Naive thymus-derived CD8-positive, alpha-beta T cell (primary cell): ENCODE measurements around the gene LRRC45. TPM values are rescaled to one million over a fixed set of nuclear protein-coding genes. Genes with fewer than 3 reads are reported as not detected.
"Not testable (repeated sequence)": the region's sequence is repeated elsewhere in the genome, so short reads cannot be mapped to it uniquely, and the experiment has no call there.

ENCODE experiments used
- ATAC-seq, 2 donors: fragments of 150-1000 bp; cut with Tn5 transposase in 1 of 2; sonication (Bioruptor Pico), chemical (Tn5 transposase) in 1 of 2; 1 replicate in 1 of 2; 2 replicates in 1 of 2; pipeline ENCODE4 v1.10.0; 2021; ENCODE audit warnings: mild to moderate bottlenecking in 2 of 2, moderate library complexity in 2 of 2
- POLR2A ChIA-PET: fragments of 350-600 bp; sonication (Branson Sonifier 250); formaldehyde crosslinking; loops from one replicate; lab custom pipeline; 2021; ENCODE audit warnings: antibody characterized with exemption; lab: Charles Lee
- DNase-seq, 10 donors: peaks; one replicate each; pipeline versions ENCODE4 v3.0.0 to v3.0.0-alpha.2; 2020 to 2022
- H3K27ac Mint-ChIP-seq, 10 donors: one replicate each; pipeline ENCODE4 v1.8.0; 2020 to 2022; ENCODE audit warnings: mild to moderate bottlenecking in 10 of 10, mixed read lengths in 10 of 10, moderate library complexity in 4 of 10, inconsistent platforms in 1 of 10
- H3K27me3 Mint-ChIP-seq, 5 donors: one replicate each; pipeline ENCODE4 v1.8.0; 2021 to 2022; ENCODE audit warnings: mixed read lengths in 5 of 5
- H3K36me3 Mint-ChIP-seq, 3 donors: one replicate each; pipeline ENCODE4 v1.8.0; 2020 to 2022; ENCODE audit warnings: mixed read lengths in 3 of 3, mild to moderate bottlenecking in 2 of 3, inconsistent platforms in 1 of 3
- H3K4me1 Mint-ChIP-seq, 4 donors: one replicate each; pipeline ENCODE4 v1.8.0; 2021 to 2022; ENCODE audit warnings: mixed read lengths in 4 of 4
- H3K4me3 Mint-ChIP-seq, 10 donors: one replicate each; pipeline ENCODE4 v1.8.0; 2020 to 2022; ENCODE audit warnings: mild to moderate bottlenecking in 10 of 10, mixed read lengths in 10 of 10, moderate library complexity in 6 of 10, inconsistent platforms in 1 of 10
- H3K9me3 Mint-ChIP-seq, 9 donors: one replicate each; pipeline ENCODE4 v1.8.0; 2020 to 2022; ENCODE audit warnings: mixed read lengths in 9 of 9, mild to moderate bottlenecking in 3 of 9, inconsistent platforms in 1 of 9, moderate library complexity in 1 of 9
- polyA plus RNA-seq, 3 donors: library from polyadenylated mRNA; unstranded; fragments of 300-500 nt; fragmentation: Illumina TruSeq; gene quantifications; one replicate each; pipeline ENCODE4 v1.2.3, GENCODE V29; 2021
- total RNA-seq, 8 experiments: library from RNA in 2 of 8; stranded (reverse) in 2 of 8; gene quantifications; one replicate each; pipeline ENCODE4 v1.2.3 and lab custom pipeline; 2021 to 2026

Gene LRRC45
- total RNA-seq (10 to 100 TPM; 11.4 to 12.5 TPM), polyA plus RNA-seq (1 to 10 TPM; 2.7 to 6.0 (median 4.2) TPM), total RNA-seq (lab: John Stamatoyannopoulos, UW) (14.3 to 34.7 (median 18.9) reads per million in 6 experiments)

- Mint-ChIP-seq H3K4me3 (peak within 1 kb of the TSS; percentile 76 to 92 (median 84)), H3K9me3 (no peaks in the 10 kb centered on the region)
Measured at GRCh38 chr17:82022981-82023446, at the start of gene LRRC45. TSS of gene LRRC45 (plus strand) at chr17:82023305. CDS start at chr17:82023644, 339 bp downstream.

GRCh38 chr17:81973432-81973831, 49.7 kb upstream of the LRRC45 start:
- DNase-seq: no peak
- no peak overlapping the region for H3K4me3 Mint-ChIP-seq
- H3K27ac Mint-ChIP-seq: no peak overlapping the region
- POLR2A ChIA-PET: interaction anchor here (0.6 kb wide), 1 partner anchor 485 kb away, joined by 4 read pairs; no protein-coding TSS in a partner anchor
- H3K4me1 Mint-ChIP-seq: peaks cover 9 to 27% (median 23%) of the 10 kb centered on the region in 4 donors
- H3K36me3 Mint-ChIP-seq: no peaks in the 10 kb centered on the region
- peaks cover 0 to 2% (median 0%) of the 10 kb centered on the region in 5 donors for H3K27me3 Mint-ChIP-seq
- H3K9me3 Mint-ChIP-seq: peaks cover 0 to 4% (median 0%) of the 10 kb centered on the region in 9 donors
- no peak for ATAC-seq

More at GRCh38 chr17:82022981-82023446, at the start of gene LRRC45:
- POLR2A ChIA-PET: interaction anchor here (0.7 to 6.0 kb wide), 15 partner anchors 13 to 497 kb away, joined by 3 to 61 read pairs (median 4); partner anchors contain the start of genes ARHGDIA, ASPSCR1, DCXR and DUS1L
- Mint-ChIP-seq H3K4me1 (peaks cover 12 to 29% (median 24%) of the 10 kb centered on the region in 4 donors), H3K27ac (peak within 1 kb of the TSS in 8 of 10 donors; percentile 15 to 93 (median 66)), H3K27me3 (no peaks in the 10 kb centered on the region), H3K36me3 (peaks cover 0 to 4% (median 0%) of the 10 kb centered on the region in 3 donors)
- peak; percentile 93 to 96 for ATAC-seq
- DNase-seq: peak; percentile 94 to 100 (median 100)

GRCh38 chr17:81976332-81977210, 46.5 kb upstream of the LRRC45 start:
- Mint-ChIP-seq H3K27me3 (peaks cover 0 to 2% (median 0%) of the 10 kb centered on the region in 5 donors), H3K4me3 (peak overlapping the region; percentile 92 to 97 (median 96)), H3K27ac (peak overlapping the region; percentile 91 to 99 (median 97)), H3K36me3 (peaks cover 0 to 3% (median 2%) of the 10 kb centered on the region in 3 donors), H3K4me1 (peaks cover 14 to 43% (median 40%) of the 10 kb centered on the region in 4 donors), H3K9me3 (peaks cover 0 to 4% (median 0%) of the 10 kb centered on the region in 9 donors)
- DNase-seq (peak in 4 of 10 donors; percentile 20 to 28 (median 22)), ATAC-seq (peak; percentile 28 to 32)
- POLR2A ChIA-PET: interaction anchor here (0.6 to 5.4 kb wide), 14 partner anchors 9 to 738 kb away, joined by 3 to 54 read pairs (median 4); partner anchors contain the start of genes ARHGDIA, ARL16, CENPX and HGS

- Mint-ChIP-seq H3K27ac (peak within 1 kb of the TSS; percentile 91 to 99 (median 97)), H3K4me1 (peaks cover 14 to 48% (median 41%) of the 10 kb centered on the region in 4 donors), H3K9me3 (peaks cover 0 to 4% (median 0%) of the 10 kb centered on the region in 9 donors), H3K4me3 (peak within 1 kb of the TSS; percentile 92 to 97 (median 96)), H3K27me3 (peaks cover 0 to 2% (median 0%) of the 10 kb centered on the region in 5 donors), H3K36me3 (peaks cover 0 to 3% (median 3%) of the 10 kb centered on the region in 3 donors)
- peak; percentile 82 to 92 for ATAC-seq
- POLR2A ChIA-PET: interaction anchor here (0.7 to 5.4 kb wide), 11 partner anchors 10 to 739 kb away, joined by 3 to 54 read pairs (median 4); partner anchors contain the start of genes ARHGDIA, ARL16, CENPX and HGS
- DNase-seq: peak; percentile 80 to 97 (median 92)
Measured at GRCh38 chr17:81977211-81977808, 45.8 kb upstream of the LRRC45 start, which contains the start of gene ASPSCR1. TSS of gene ASPSCR1 (plus strand) at chr17:81977629. CDS start at chr17:81977647, 18 bp downstream.

GRCh38 chr17:81978524-81979298, 44.4 kb upstream of the LRRC45 start:
- Mint-ChIP-seq H3K4me1 (peaks cover 16 to 55% (median 44%) of the 10 kb centered on the region in 4 donors), H3K36me3 (peaks cover 0 to 7% (median 3%) of the 10 kb centered on the region in 3 donors), H3K27ac (peak overlapping the region in 6 of 10 donors; percentile 39 to 92 (median 80)), H3K9me3 (no peaks in the 10 kb centered on the region), H3K27me3 (peaks cover 0 to 2% (median 0%) of the 10 kb centered on the region in 5 donors), H3K4me3 (peak overlapping the region; percentile 64 to 96 (median 74))
- POLR2A ChIA-PET: interaction anchor here (0.6 to 5.4 kb wide), 4 partner anchors 11 to 1982 kb away, joined by 4 to 54 read pairs (median 8); partner anchors contain the start of genes CENPX and LRRC45
- no peak for DNase-seq
- no peak for ATAC-seq

- ATAC-seq (no peak), DNase-seq (no peak)
- Mint-ChIP-seq H3K27me3 (no peaks in the 10 kb centered on the region), H3K9me3 (no peaks in the 10 kb centered on the region), H3K4me1 (peaks cover 19 to 57% (median 44%) of the 10 kb centered on the region in 4 donors), H3K36me3 (peaks cover 0 to 10% (median 10%) of the 10 kb centered on the region in 3 donors), H3K4me3 (peak overlapping the region in 9 of 10 donors; percentile 28 to 96 (median 69)), H3K27ac (peak overlapping the region in 2 of 10 donors; percentile 48 to 49)
- POLR2A ChIA-PET: interaction anchor here (0.7 to 5.4 kb wide), 2 partner anchors 12 to 118 kb away, joined by 3 to 54 read pairs; no protein-coding TSS in a partner anchor
Measured at GRCh38 chr17:81980122-81980521, 43.0 kb upstream of the LRRC45 start.

GRCh38 chr17:81980707-81981343, 42.3 kb upstream of the LRRC45 start:
- no peaks in the 10 kb centered on the region for H3K9me3 Mint-ChIP-seq
- H3K36me3 Mint-ChIP-seq: peaks cover 0 to 14% (median 13%) of the 10 kb centered on the region in 3 donors
- DNase-seq (no peak), ATAC-seq (no peak)
- no peaks in the 10 kb centered on the region for H3K27me3 Mint-ChIP-seq
- POLR2A ChIA-PET: interaction anchor here (5.4 kb wide), 1 partner anchor 13 kb away, joined by 54 read pairs; no protein-coding TSS in a partner anchor
- H3K4me3 Mint-ChIP-seq: peak overlapping the region in 9 of 10 donors; percentile 18 to 96 (median 69)
- H3K4me1 Mint-ChIP-seq: peaks cover 19 to 57% (median 44%) of the 10 kb centered on the region in 4 donors
- peak overlapping the region in 2 of 10 donors; percentile 29 to 49 for H3K27ac Mint-ChIP-seq

GRCh38 chr17:81981511-81981910, 41.6 kb upstream of the LRRC45 start:
- H3K9me3 Mint-ChIP-seq, DNase-seq, POLR2A ChIA-PET, H3K4me3 Mint-ChIP-seq, H3K27ac Mint-ChIP-seq, H3K27me3 Mint-ChIP-seq, ATAC-seq: not testable (repeated sequence)
- peaks cover 0 to 20% (median 13%) of the 10 kb centered on the region in 3 donors for H3K36me3 Mint-ChIP-seq
- peaks cover 19 to 50% (median 40%) of the 10 kb centered on the region in 4 donors for H3K4me1 Mint-ChIP-seq

GRCh38 chr17:81983011-81983638, 40.0 kb upstream of the LRRC45 start:
- Mint-ChIP-seq H3K4me3 (peak overlapping the region in 1 of 10 donors; percentile 13), H3K36me3 (peaks cover 0 to 30% (median 13%) of the 10 kb centered on the region in 3 donors), H3K27me3 (no peaks in the 10 kb centered on the region), H3K9me3 (no peaks in the 10 kb centered on the region), H3K27ac (no peak overlapping the region), H3K4me1 (peaks cover 18 to 48% (median 37%) of the 10 kb centered on the region in 4 donors)
- DNase-seq (no peak), ATAC-seq (no peak)
- POLR2A ChIA-PET: interaction anchor here (0.7 to 1.2 kb wide), 2 partner anchors 15 to 472 kb away, joined by 3 read pairs; no protein-coding TSS in a partner anchor
